ENCODE data around the gene ERBB2.

DNA sequence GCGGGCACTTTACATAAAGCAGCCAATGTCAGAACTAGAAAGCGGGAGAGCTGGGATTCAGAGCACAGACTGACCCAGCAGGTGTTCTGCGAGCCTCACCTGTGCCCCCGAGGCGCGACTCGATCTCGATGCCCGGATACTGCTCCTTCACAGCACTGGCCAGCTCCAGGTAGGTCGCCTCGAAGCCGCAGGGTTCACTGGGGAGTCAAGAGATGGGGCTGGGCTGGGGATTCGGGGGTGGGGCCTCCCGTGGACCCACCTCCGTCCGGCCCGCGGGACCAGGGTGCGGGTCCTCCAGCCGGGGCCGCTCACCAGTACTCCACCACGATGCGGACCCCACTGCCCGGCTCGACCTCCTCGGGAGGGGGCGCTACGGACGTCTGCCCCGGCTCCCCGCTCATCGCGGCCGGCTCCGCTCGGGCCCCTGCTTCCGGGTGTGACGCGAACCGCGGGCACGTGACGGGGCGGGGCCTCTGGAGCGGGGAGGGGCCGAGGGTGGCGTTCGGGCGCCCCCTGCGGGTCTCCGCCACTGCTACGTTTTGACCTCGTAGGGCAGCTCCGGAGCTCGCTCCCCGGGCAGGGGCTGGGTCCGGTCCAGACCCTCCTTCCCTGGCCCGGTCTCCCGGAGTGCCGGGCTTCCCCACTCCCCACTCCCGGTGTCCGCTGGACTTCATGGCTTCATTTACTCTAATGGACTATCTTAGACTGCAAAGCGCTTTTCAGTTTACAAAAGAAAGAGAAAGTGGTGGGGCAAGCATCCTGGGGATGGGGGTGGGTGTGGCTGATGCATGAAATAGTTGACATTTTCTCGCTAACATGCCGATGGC is 30.4 kb downstream of the ERBB2 start, which contains the start of gene MIEN1:
- TF ChIP-seq EZH2 (IDR thresholded peaks at IDR 0.05; ENCODE audit: insufficient read depth, poor library complexity, severe bottlenecking) (no peak), EZH2phosphoT487 (IDR thresholded peaks at IDR 0.05; ENCODE audit: insufficient read depth, low read depth) (no peak)

All from GM23248 (cell line).